ENCODE results near the gene SNX32.

Gene SNX32

DNA sequence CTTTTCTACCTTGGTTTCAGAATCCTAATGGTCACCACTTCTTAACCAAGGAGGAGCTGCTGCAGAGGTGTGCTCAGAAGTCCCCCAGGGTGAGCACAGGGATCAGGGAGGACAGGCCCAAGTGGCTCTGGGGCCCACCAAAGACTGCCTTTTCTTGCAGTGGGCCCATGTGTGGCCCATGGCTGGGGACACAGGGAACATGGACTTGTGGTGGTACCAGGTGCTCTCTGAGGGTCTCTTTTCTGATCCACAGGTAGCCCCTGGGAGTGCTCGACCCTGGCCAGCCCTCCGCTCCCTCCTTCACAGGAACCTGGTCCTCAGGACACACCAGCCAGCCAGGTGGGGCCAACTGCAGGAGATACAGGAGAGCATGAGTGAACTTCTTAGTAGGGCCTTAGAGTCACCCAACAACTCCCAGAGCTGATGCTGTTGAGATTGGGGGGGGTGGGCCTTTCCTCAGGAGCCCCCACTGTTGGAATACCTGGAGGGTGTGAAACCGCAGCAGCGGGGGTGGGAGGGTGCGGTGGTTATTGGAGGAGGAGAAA is 28.5 kb downstream of the SNX32 start:
- Histone ChIP-seq H3F3A (ENCODE audit: insufficient read depth, low read length) (peaks cover 37% of the 10 kb centered on the region), H3K27ac (ENCODE audit: low read length) (no peak overlapping the region)

DNA sequence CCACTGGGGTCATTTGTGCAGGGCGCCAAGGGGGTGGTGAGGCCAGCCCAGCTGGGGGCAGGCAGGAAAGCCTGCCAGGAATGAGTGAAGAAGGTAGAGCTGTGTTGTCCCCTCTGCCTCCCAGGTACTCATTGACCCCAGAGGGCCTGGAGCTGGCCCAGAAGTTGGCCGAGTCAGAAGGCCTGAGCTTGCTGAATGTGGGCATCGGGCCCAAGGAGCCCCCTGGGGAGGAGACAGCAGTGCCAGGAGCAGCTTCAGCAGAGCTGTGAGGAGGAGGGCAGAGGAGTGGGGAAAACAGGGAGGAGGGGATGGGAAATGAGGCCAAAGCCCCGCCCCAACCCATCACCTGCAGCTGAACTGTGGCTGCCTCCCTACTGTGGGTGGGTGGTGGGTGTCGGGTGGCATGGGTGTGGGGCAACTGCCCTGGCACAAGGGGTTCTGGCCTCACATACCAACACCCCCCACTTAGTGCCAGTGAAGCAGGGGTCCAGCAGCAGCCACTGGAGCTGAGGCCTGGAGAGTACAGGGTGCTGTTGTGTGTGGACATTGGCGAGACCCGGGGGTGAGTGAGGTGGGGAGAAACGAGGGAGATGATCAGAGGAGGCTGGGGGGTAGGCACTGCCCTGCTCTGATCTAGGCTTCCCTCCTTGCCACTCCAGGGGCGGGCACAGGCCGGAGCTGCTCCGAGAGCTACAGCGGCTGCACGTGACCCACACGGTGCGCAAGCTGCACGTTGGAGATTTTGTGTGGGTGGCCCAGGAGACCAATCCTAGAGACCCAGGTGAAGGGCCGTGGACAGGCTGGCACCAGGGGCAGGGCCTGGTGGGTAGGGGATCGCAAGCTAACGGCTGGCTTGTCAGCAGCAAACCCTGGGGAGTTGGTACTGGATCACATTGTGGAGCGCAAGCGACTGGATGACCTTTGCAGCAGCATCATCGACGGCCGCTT is 29.5 kb downstream of the SNX32 start:
- Histone ChIP-seq H3K4me3 (ENCODE audit: low read length) (no peak overlapping the region), H3K9ac (ENCODE audit: low read length) (no peak overlapping the region), H3K4me2 (ENCODE audit: low read depth, low read length) (no peak overlapping the region), H3K27me3 (replicated peaks; ENCODE audit: insufficient read depth, low read length) (no peaks in the 10 kb centered on the region), H3K79me2 (ENCODE audit: low read length) (peaks cover 31% of the 10 kb centered on the region), H3F3A (ENCODE audit: insufficient read depth, low read length) (peaks cover 31% of the 10 kb centered on the region), H3K9me3 (replicated peaks; ENCODE audit: insufficient read depth, low read length) (no peaks in the 10 kb centered on the region), H4K20me1 (ENCODE audit: insufficient read depth, low read length) (no peaks in the 10 kb centered on the region), H3K4me1 (ENCODE audit: low read length) (peaks cover 8% of the 10 kb centered on the region), H3K36me3 (replicated peaks; ENCODE audit: insufficient read depth, low read length) (peaks cover 5% of the 10 kb centered on the region; the same call in 1 of the 2 replicates), H3K27ac (ENCODE audit: low read length) (no peak overlapping the region), H3K9me2 (replicated peaks; ENCODE audit: insufficient read depth, low read length) (no peaks in the 10 kb centered on the region), H2AFZ (ENCODE audit: low read length) (no peak overlapping the region)
- DNase-seq: no peak
- TF ChIP-seq EZH2 (optimal IDR thresholded peaks at IDR 0.05; ENCODE audit: low read depth, low read length): no peak
- TF ChIP-seq, protein P1, sequence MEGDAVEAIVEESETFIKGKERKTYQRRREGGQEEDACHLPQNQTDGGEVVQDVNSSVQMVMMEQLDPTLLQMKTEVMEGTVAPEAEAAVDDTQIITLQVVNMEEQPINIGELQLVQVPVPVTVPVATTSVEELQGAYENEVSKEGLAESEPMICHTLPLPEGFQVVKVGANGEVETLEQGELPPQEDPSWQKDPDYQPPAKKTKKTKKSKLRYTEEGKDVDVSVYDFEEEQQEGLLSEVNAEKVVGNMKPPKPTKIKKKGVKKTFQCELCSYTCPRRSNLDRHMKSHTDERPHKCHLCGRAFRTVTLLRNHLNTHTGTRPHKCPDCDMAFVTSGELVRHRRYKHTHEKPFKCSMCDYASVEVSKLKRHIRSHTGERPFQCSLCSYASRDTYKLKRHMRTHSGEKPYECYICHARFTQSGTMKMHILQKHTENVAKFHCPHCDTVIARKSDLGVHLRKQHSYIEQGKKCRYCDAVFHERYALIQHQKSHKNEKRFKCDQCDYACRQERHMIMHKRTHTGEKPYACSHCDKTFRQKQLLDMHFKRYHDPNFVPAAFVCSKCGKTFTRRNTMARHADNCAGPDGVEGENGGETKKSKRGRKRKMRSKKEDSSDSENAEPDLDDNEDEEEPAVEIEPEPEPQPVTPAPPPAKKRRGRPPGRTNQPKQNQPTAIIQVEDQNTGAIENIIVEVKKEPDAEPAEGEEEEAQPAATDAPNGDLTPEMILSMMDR (IDR thresholded peaks at IDR 0.05; ENCODE audit: low read length): no peak
- TF ChIP-seq EZH2phosphoT487 (IDR thresholded peaks at IDR 0.05; ENCODE audit: low read length): no peak

More for the DNA sequence above, 28.5 kb downstream of the SNX32 start:
- peaks cover 35% of the 10 kb centered on the region for H3K79me2 ChIP-seq (ENCODE audit: low read length)
- H3K9ac ChIP-seq (ENCODE audit: low read length): peak overlapping the region; percentile 93; the same call in 1 of the 2 replicates
- H3K27me3 ChIP-seq (replicated peaks; ENCODE audit: insufficient read depth, low read length): no peaks in the 10 kb centered on the region
- H4K20me1 ChIP-seq (ENCODE audit: insufficient read depth, low read length): no peaks in the 10 kb centered on the region
- peaks cover 8% of the 10 kb centered on the region for H3K4me1 ChIP-seq (ENCODE audit: low read length)
- H3K9me2 ChIP-seq (replicated peaks; ENCODE audit: insufficient read depth, low read length): no peaks in the 10 kb centered on the region
- H3K4me2 ChIP-seq (ENCODE audit: low read depth, low read length): peak overlapping the region; percentile 96; the same call in 1 of the 2 replicates
- TF ChIP-seq, protein P1 (IDR thresholded peaks at IDR 0.05; ENCODE audit: low read length): no peak
- TF ChIP-seq EZH2 (optimal IDR thresholded peaks at IDR 0.05; ENCODE audit: low read depth, low read length) (no peak), EZH2phosphoT487 (IDR thresholded peaks at IDR 0.05; ENCODE audit: low read length) (no peak)
- H2AFZ ChIP-seq (ENCODE audit: low read length): no peak overlapping the region
- H3K36me3 ChIP-seq (replicated peaks; ENCODE audit: insufficient read depth, low read length): peaks cover 5% of the 10 kb centered on the region; the same call in 1 of the 2 replicates
- DNase-seq: no peak
- no peaks in the 10 kb centered on the region for H3K9me3 ChIP-seq (replicated peaks; ENCODE audit: insufficient read depth, low read length)
- H3K4me3 ChIP-seq (ENCODE audit: low read length): no peak overlapping the region

GRCh38 chr11:65863889-65864705 is 30.3 kb downstream of the SNX32 start:
- no peaks in the 10 kb centered on the region for H3K9me2 ChIP-seq (replicated peaks; ENCODE audit: insufficient read depth, low read length)
- peaks cover 22% of the 10 kb centered on the region for H3F3A ChIP-seq (ENCODE audit: insufficient read depth, low read length)
- H3K36me3 ChIP-seq (replicated peaks; ENCODE audit: insufficient read depth, low read length): peaks cover 5% of the 10 kb centered on the region; the same call in 1 of the 2 replicates
- H2AFZ ChIP-seq (ENCODE audit: low read length): no peak overlapping the region
- no peak overlapping the region for H3K27ac ChIP-seq (ENCODE audit: low read length)
- H3K4me1 ChIP-seq (ENCODE audit: low read length): peaks cover 8% of the 10 kb centered on the region
- no peak overlapping the region for H3K9ac ChIP-seq (ENCODE audit: low read length)
- no peak for TF ChIP-seq EZH2phosphoT487 (IDR thresholded peaks at IDR 0.05; ENCODE audit: low read length)
- no peak for TF ChIP-seq EZH2 (optimal IDR thresholded peaks at IDR 0.05; ENCODE audit: low read depth, low read length)
- TF ChIP-seq, protein P1 (IDR thresholded peaks at IDR 0.05; ENCODE audit: low read length): no peak
- H4K20me1 ChIP-seq (ENCODE audit: insufficient read depth, low read length): no peaks in the 10 kb centered on the region
- H3K79me2 ChIP-seq (ENCODE audit: low read length): peaks cover 31% of the 10 kb centered on the region
- no peaks in the 10 kb centered on the region for H3K9me3 ChIP-seq (replicated peaks; ENCODE audit: insufficient read depth, low read length)
- H3K27me3 ChIP-seq (replicated peaks; ENCODE audit: insufficient read depth, low read length): no peaks in the 10 kb centered on the region
- DNase-seq: no peak
- no peak overlapping the region for H3K4me2 ChIP-seq (ENCODE audit: low read depth, low read length)
- no peak overlapping the region for H3K4me3 ChIP-seq (ENCODE audit: low read length)
